ENCODE results near the gene EEFSEC.

EEFSEC gene

DNA sequence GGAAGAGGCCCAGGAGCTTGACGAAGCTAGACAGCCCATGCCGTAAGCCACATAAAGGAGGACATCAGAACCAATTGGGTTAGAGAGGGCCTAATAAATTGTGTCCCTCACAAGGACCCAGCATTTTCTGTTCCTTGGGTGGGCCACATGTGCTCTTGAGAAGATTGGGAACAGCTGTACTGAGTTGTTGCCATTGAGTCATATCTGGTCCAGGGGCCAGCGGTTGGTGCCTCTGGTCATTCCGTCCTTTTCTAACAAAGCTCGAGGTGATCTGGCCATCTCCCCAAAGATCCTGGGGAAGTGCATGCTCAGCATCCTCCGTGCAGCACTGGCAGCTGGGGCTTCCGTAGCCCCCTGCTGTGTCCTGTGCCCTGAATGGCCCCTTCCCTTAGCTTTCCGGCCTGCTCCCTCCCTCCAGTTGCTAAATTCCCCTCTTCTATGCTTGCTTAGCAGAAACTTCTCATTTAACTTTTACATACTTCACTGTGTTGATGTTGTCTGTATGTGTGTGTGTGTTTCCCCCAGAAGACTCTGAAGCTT, 73.0 kb downstream of the EEFSEC start:
- no peak for TF ChIP-seq CTCF (IDR thresholded peaks at IDR 0.05; ENCODE audit: borderline replicate concordance, insufficient read depth, low read depth, low read length)
- H3K4me3 ChIP-seq (ENCODE audit: low read depth, low read length) = no peak overlapping the region

DNA sequence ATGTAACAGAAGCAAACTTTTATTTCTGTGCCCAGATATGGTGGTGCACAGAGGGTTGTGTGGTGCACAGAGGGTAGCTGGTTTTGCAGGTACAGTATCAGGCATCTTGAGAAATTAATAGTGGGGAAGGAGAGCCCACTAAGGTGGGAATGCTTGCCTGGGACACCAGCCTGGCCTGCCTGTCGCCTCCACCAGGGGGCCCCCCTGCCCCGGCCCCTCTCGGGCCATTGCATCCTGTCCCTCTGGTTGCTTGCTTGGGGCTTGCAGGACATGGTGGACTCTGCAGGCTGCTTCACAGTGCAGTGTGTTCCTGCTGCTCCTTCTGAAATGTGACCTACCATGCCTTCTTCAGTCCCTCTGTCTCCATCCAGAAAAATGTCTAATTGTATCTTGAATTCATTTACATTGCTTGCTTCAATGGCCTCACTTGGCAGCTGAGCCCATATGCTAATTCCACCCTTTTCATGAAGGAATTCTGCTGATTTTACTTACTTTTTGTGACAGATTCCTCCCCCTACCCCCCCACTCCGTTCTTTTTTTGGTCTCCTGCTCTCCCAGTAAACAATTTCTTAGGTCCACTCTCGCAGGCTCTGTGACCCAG, 73.6 kb downstream of the EEFSEC start:
- TF ChIP-seq CTCF (IDR thresholded peaks at IDR 0.05; ENCODE audit: borderline replicate concordance, insufficient read depth, low read depth, low read length) = peak; percentile 93
- no peak overlapping the region for H3K4me3 ChIP-seq (ENCODE audit: low read depth, low read length)

GRCh38 chr3:128227507-128227906, 74.2 kb downstream of the EEFSEC start:
- H3K4me3 ChIP-seq (ENCODE audit: low read depth, low read length) = no peak overlapping the region
- no peak for TF ChIP-seq CTCF (IDR thresholded peaks at IDR 0.05; ENCODE audit: borderline replicate concordance, insufficient read depth, low read depth, low read length)

- TF ChIP-seq CTCF (IDR thresholded peaks at IDR 0.05; ENCODE audit: borderline replicate concordance, insufficient read depth, low read depth, low read length) = no peak
- H3K4me3 ChIP-seq (ENCODE audit: low read depth, low read length) = no peak overlapping the region
Observed at GRCh38 chr3:128228366-128228910, 75.2 kb downstream of the EEFSEC start.

DNA sequence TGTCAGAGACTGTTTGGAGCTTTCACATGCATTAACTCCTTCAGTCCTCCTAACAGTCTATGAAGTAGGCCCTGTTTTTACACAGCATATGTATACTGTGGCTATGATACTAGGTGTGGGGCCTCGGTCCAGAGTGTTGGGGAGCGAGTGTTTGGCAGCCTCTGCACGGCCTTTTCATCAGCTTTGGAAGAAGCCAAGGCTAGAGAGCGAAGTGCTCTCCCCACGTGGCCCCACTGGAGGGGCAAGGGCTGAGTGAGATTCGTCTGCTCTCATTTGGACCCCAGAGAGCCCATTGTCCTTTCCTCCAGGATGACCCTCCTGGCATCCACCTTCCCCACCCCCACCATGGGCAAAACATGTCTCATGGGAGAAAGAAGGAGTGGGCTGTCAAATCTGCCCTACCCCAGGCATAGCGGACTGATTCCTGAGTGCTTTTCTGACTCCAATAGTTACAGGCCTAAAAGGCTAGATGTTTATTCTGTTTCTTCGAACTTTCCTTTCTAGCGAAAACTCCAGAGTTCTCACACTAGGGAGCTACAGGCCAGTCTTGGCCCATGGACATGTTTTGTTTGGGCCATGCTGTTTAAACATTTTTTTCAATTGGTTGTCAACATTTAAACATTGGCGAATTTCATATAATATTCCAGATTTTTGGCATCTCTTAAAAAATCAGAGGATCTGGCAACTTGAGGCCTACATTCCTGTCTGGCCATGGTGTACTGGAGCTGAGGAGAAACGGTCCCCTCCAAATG, 76.0 kb downstream of the EEFSEC start:
- TF ChIP-seq CTCF (IDR thresholded peaks at IDR 0.05; ENCODE audit: borderline replicate concordance, insufficient read depth, low read depth, low read length) = no peak

GRCh38 chr3:128231606-128232005, 78.3 kb downstream of the EEFSEC start:
- no peak overlapping the region for H3K4me3 ChIP-seq (ENCODE audit: low read depth, low read length)
- no peak for TF ChIP-seq CTCF (IDR thresholded peaks at IDR 0.05; ENCODE audit: borderline replicate concordance, insufficient read depth, low read depth, low read length)

More for the DNA sequence above, 76.0 kb downstream of the EEFSEC start:
- H3K4me3 ChIP-seq (ENCODE audit: low read depth, low read length) = no peak overlapping the region
